Kidney epithelial cell (primary cell): ENCODE data around the gene SLC35F2. TPM values are rescaled to one million over a fixed set of nuclear protein-coding genes. Genes with fewer than 3 reads are reported as not detected.

ENCODE experiments used
- DNase-seq: peaks from one replicate; pipeline ENCODE4 v3.0.0-alpha.2; 2010; ENCODE audit warnings: low read depth
- H3K27me3 ChIP-seq: 2 replicates; pipeline ENCODE4 v1.6.0; 2011; ENCODE audit warnings: low read length; ENCODE audit not compliant: control insufficient read depth, insufficient read depth
- H3K36me3 ChIP-seq: 2 replicates; pipeline ENCODE4 v1.5.1; 2011; ENCODE audit warnings: low read length; ENCODE audit not compliant: control insufficient read depth, insufficient read depth
- H3K4me3 ChIP-seq: 2 replicates; pipeline ENCODE4 v1.5.1; 2011; ENCODE audit warnings: low read depth, mild to moderate bottlenecking, control low read depth, low read length
- CTCF ChIP-seq: IDR thresholded peaks from 2 replicates; pipeline ENCODE4 v1.5.1; 2011; ENCODE audit warnings: mild to moderate bottlenecking, moderate library complexity, low read length, control low read depth, inconsistent platforms; ENCODE audit not compliant: insufficient read depth, poor library complexity, severe bottlenecking
- total RNA-seq: library from RNA; depleted of rRNA; stranded (reverse); fragments of >200 nt; gene quantifications from 2 replicates; pipeline ENCODE4 v1.2.3, GENCODE V29; 2015

SLC35F2 gene
- total RNA-seq, 1 donor from 2014 or later, result 44.8 TPM

- Histone ChIP-seq H3K27me3 (no peaks in the 10 kb centered on the region), H3K36me3 (no peaks in the 10 kb centered on the region), H3K4me3 (no peak overlapping the region)
- TF ChIP-seq CTCF, result no peak
- DNase-seq, result no peak
Observed at GRCh38 chr11:107787733-107788132, 70.9 kb downstream of the SLC35F2 start.

- Histone ChIP-seq H3K36me3 (no peaks in the 10 kb centered on the region), H3K4me3 (no peak overlapping the region), H3K27me3 (no peaks in the 10 kb centered on the region)
- DNase-seq, result peak; percentile 73
- TF ChIP-seq CTCF, result no peak
Observed at GRCh38 chr11:107785401-107785800, 73.2 kb downstream of the SLC35F2 start.

DNA sequence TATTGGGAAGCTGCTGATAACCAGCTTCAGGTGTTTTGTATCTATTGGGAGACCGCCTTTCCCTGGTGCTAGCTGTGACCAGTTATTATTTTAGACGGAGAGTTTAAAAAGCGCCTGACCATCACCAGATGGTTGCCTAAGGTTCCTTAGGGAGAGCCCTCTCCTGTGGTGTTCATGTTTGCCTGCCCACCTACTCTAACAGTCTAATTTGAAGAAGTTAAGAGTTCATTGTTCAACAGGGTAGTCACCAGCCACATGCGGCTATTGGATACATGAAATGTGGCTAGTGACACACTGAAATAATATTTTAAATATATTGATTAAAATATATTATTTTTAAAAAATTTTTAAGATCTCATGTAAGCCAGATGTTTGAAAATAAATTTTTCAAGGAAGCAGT is 75.5 kb downstream of the SLC35F2 start:
- no peaks in the 10 kb centered on the region for H3K36me3 ChIP-seq

GRCh38 chr11:107780775-107781174 is 77.8 kb downstream of the SLC35F2 start:
- Histone ChIP-seq H3K27me3 (no peaks in the 10 kb centered on the region), H3K4me3 (no peak overlapping the region), H3K36me3 (no peaks in the 10 kb centered on the region)
- no peak for TF ChIP-seq CTCF
- no peak for DNase-seq

More for the DNA sequence above, 75.5 kb downstream of the SLC35F2 start:
- DNase-seq, result no peak
- Histone ChIP-seq H3K4me3 (no peak overlapping the region), H3K27me3 (no peaks in the 10 kb centered on the region)
- TF ChIP-seq CTCF, result no peak

GRCh38 chr11:107780136-107780535 is 78.5 kb downstream of the SLC35F2 start:
- no peak for DNase-seq
- no peaks in the 10 kb centered on the region for H3K36me3 ChIP-seq
- no peak for TF ChIP-seq CTCF
- no peak overlapping the region for H3K4me3 ChIP-seq
- no peaks in the 10 kb centered on the region for H3K27me3 ChIP-seq

DNA sequence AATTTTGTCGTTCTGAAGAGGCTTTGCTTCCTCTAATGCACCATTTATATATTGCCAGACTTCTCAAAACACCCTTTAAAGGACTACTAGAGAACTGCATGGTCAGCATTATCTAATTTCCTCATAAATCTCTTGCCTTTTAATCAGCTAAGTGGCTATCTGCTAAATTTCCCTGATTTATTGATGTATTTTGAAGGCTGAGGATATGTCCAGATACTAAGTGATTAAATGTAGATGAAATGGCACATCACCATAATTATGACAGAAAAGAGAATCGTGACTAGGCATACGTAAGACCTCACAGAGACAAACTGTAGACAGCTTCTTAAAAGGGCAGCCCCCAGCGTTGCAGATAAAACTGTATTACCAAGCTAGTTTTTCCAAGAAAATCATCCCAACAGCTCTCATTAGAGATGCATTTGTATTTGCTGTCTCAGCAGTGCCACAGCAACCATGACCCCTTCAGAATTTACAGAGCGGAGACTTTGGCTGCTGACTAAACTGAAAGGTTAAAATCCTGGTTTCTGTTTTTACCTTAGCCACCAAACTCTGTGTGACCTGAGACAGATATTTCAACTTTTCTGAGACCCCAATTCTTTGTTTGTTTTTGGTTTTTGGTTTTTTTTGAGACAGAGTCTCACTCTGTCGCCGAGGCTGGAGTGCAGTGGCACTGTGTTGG is 79.6 kb downstream of the SLC35F2 start:
- Histone ChIP-seq H3K27me3 (no peaks in the 10 kb centered on the region), H3K4me3 (no peak overlapping the region), H3K36me3 (no peaks in the 10 kb centered on the region)
- no peak for DNase-seq
- no peak for TF ChIP-seq CTCF
